GDM1 (cell line): ENCODE results near the gene NCKAP5L.

ENCODE experiments used
- DNase-seq: peaks from one replicate; lab custom pipeline; 2025; lab: John Stamatoyannopoulos, UW

Gene NCKAP5L

DNA sequence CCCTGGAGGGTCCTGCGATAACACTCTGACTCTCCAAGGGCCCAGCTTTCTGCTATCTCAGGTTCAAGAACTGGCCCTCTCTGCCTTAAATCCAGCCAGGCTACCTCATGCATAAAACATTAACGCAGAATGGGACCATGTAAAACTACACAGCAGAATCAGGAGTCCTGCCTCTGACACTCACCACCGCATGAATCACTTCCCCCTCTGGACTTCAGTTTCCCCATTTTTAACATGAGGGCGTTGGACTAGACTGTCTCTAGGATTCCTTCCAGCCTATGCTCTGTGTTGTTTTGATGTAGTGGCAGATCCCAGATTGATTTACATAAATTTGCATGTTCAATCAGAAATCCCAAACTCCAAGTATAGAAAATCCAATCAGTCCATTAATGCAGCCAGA lies 3.3 kb downstream of the NCKAP5L start:
- peak; percentile 57 for DNase-seq

DNA sequence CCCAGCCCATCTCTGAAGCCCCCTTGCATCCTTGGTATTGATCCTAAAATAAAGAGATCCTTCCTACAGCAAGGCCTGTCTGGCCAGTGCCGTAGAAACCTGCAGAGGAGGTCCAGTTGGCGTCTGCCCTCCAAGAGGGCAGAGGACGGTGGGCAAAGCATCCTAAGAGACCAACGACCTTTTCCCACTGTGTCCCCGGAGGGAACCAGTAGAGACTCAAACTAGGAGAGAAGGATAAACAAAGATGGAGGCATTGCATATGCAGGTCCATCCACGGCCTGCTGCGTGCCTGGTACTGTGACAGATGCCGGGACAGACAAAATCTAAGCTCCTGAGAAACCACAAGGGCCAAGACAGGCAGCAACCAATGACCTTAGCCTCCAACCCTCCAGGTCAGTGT lies 3.8 kb downstream of the NCKAP5L start:
- no peak for DNase-seq

DNA sequence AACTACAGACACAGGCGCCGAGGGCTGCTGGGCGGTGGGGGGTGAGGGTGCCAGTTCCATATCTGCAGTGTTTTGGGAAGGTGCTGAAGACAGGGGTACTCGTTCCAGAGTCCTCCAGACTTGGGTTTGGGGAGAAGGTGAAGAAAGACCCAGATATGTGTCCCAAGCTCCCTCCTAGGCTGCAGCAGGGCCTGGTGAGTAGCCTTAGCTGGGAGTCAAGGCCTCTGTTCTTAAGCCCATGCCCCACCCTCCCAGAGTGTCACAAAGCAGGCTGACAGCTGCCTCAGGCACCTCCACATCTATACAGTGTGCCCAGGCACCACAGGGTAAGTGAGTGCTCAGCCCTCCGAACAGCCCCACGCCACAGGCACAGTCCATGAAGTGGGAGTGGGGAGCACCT lies 4.3 kb downstream of the NCKAP5L start:
- no peak for DNase-seq

DNA sequence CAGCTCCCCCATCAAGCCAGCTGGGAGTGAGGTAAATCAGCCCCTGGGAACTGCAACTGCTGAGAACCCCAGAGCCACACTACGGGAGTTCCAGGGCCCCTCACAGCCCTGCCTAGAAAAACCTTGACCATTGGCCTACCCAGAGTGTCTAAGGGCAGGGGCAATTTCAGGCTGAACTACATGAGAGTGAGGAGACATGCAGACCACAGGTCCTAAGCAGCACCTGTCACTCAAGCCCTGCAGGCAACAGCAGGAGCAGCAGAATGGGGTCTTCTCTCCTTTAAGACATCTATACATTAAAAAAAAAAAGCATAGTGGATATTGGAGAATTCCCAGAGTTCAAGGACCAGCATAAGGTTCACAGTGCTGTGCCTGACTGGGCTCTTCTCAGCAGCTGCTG lies 4.9 kb downstream of the NCKAP5L start:
- DNase-seq, result no peak

DNA sequence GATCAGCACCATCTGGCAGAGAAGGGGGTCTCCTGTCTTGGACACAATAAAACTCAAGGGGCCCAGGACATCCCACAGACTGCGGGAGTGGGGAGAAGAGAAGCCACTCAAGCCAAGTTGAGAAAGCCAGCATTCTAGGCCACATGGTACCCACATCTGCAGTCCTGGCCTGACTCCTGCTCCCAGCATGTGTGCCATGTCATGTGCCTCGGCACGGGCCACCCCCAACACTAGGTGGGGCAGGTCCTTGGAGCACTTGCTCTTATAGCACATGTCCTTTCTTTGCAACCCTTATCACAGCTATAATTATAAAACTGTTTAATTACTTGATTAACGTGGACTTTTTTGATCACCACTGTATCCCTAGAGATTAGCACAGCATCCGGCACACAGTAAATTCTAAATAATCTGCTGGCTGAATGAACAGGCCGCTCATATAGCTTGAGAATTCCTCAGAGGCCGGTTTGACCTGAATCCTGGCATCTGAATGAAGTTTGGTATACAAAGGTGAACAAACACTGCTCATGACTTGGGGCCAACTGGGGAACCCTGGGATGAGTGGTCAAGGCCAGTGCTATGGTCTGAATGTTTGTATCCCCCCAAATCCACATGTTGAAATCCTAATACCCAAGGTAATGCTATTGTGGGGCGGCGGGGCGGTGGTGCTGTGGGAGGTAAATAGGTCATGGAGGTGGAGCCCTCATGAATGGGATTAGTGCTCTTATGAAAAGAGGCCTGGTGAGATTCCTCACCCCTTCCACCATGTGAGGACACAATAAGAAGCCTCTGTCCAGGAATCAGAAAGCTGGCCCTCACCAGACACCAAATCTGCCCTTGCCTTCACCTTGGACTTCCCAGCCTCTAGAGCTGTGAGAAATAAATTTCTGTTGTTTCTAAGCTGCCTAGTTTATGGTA lies 6.6 kb downstream of the NCKAP5L start:
- DNase-seq, result no peak

DNA sequence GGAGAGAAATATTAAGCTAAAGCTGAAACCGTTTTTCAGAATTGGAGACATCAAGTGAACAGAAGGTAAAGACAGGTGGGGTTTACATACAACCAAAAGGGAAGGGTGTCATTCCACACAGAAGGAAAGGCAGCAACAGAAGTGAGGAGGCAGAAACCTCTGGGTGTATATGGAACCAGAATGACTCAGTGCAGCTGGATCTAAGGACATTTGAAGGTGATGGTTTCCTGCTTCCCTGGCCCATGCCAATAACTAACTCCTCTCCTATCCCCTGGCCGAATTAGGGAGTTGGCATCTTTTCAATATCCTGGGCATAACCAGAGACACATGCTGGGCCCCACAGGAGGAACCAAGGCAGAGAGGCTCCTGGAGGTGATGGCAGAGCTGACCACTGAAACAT lies 8.4 kb downstream of the NCKAP5L start:
- no peak for DNase-seq

DNA sequence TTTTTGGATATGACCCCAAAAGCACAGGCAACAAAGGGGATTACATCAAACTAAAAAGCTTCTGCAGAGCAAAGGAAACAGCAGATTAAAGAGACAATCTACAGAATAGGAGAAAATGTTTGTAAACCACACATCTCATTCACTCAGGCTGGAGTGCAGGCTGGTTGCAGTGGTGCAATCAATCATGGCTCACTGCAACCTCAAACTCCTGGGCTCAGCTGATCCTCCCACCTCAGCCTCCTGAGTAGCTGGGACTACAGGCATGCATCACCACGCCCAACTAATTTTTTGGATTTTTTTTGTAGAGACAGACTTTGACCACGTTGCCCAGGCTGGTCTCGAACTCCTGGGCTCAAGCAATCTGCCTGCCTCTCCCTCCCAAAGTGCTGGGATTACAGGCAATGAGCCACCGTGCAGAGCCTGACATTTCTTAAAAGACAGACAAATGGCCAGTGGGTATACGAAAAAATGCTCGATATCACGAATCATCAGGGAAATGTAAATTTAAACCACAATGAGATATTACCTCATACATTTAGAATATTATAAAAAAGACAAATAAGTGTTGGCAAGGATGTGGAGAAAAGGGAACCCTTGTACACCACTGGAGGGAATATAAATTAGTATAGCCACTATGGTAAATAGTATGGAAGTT lies 9.8 kb downstream of the NCKAP5L start:
- no peak for DNase-seq

DNA sequence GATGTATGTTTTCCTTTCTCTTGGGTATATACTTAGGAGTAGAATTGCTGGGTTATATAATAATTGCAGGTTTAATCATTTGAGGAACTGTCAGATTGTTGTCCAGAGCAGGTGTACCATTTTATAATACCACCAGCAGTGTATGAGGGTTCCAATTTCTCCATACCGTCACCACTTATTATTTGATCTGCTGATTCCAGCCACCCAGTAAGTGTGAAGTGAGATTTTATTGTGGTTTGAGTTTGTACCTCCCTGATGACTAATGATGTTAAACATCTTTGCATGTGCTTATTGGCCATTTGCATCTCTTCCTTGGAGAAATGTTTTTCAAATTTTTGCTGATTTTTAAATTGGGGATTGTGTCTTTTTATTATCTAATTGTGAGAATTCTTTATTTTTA lies 15.1 kb downstream of the NCKAP5L start:
- no peak for DNase-seq

DNA sequence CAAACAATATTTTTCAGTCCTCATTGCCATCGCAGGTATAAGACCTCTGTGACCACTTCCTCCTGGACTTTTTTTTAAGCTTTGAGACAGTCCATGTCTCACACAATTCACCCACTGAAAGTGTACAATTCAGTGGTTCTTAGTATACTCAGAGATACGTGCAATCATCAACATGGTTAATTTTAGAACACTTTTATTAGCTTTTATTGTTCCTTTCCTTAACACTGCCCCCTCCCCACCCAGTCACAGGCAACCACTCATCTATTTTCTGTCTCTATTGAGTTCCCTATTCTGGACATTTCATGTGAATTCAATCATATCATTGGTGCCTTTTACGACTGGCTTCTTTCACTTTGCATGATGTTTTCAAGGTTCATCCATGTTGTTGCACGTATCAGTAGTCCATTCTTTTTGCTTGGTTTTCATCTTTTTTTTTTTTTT lies 16.2 kb downstream of the NCKAP5L start:
- no peak for DNase-seq

DNA sequence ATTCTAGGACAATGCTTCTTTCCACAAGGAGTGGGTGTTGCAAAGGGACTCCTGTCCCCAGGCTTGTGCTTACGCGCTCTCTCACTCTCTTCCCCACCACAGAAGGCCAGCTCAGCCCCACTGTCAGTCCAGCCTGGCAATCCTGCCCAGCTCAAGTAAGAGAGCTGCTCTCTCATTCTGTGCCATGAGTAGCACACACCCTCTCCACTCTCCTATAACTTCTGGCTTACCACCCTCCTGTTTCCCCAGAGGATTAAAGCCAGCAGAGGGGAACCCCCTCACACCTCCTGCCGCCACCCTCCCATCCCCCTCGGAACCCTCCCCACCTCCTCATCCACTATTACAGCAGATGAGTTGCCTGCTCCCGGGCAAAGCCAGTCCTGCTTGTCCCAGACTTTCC lies 17.1 kb downstream of the NCKAP5L start:
- no peak for DNase-seq

DNA sequence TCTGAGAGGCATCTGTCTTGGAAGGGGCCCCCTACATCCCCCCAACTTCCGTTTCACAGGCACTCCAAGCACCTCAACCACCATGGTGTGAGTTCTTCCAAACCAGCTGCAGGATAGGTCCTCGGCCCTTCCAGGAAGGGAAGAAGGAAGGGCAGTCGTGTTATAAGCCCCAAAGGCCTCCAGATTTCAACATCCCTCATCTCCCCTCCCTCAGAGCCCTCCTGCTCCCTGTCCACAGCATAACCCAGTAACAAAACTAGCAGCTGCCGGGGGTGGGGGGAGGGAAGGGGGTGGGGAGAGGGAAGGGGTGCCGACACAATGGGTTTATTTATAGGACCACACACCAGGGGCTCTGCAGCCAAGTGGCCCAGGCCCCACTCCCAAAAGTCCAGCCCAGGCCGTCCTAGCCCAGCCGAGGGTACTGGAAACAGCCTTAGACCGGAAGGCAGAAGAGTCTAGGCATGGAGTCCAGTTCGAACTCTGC lies 18.3 kb downstream of the NCKAP5L start:
- no peak for DNase-seq

DNA sequence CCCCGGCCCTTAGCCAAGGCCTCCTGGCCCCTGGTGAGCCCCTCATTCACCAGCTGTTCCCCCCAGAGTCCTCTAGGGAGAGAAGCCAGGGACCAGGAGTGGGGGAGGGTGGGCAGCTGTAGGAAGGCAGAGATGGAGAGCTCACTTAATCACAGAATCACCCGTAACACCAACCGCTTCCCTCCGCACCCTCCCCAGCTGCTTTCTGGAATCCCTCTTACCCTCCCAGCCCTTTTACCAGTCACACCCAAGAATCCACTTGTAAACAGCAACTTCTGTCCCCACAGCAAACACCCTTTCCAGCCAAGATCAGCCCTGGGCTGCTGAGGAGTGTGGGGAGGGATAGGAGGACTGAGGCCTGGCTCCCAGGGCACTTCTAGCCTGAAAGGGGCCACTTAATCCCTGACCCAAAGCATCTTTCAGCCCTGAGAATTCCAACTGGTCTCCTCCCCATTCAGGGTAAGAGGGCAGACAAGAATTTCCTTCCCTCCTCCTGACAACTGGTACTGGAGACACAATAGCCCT lies 18.8 kb downstream of the NCKAP5L start:
- DNase-seq, result no peak

DNA sequence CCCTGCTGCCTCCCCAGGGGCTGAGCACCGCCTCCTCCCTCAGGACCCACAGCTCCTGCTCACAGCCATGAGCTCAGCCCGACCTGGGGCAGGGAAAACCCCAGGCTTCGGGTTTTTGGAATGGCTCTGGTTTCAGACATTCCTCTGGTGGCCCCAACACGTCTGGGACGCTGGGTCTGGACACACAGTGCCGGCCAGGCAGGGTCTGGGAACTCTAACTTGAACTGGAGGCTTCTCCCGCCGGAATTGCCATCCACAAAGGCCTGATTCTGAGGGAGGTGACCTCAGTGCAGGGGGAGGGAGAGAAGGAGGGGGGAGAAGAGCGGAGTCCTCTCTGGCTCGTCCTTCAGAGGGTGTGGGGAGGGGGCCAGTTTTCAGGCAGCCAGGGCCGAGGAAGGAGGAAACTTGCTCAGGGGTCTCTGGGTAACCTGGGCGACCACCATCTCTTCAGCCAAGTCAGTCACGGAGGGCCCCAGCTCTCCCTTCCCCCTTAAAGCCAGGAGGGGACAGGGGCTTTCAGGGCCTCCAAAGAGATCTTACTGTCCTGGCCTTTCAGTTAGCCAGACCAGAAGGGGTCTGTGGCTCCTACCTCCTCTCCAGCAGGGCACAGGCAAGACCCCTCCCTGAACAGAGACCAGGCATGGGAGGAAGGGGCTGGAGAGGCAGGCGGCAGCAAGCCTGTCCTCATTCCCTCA lies 19.4 kb downstream of the NCKAP5L start:
- DNase-seq, result no peak

DNA sequence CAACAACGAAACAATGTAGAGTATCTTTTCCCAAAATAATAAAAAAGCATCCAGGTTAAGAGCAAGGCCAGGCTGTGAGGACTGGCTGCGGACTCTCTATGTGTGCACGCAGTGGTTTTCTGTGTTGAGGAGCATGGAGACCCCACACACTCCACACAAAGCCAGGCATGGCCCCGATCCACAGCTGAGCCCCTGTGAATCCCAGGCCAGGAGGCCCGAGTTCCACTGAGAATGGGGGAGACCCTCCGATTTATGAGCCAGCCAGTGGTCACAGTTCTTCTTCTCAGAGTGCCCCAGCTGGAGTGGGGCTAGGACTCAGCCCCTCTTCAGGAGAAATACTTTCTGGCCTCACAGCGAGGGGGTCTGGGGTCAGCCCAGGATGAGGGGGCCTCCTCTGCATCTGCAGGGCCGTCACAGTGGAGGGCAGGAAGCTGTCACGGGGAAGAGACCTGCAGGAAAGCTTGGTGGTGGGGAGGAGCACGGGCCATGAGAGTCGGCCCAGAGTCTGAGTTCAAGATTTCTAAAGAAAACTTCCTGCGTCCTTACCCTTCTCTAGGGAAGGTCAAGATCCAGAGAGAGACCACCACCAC lies 20.1 kb downstream of the NCKAP5L start:
- DNase-seq, result no peak

DNA sequence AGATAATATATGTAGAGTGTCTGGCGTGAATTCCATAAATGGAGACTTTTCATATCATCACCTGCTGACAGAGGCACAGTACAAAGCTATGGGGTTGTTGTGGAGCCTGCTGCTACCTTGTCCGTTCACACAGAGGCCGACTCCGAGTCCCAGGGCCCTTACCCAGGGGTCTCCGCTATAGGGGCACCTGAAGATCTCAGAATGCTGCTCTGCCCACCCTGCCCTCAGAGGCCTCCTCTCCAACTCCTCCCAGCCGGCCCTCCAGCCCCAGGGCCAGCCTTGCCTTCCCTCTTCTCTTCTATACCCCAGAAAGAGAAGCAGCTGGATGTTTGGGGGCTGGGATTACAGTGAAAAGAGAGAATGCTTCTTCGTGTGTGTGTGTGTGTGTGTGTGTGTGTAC lies 21.3 kb downstream of the NCKAP5L start:
- DNase-seq, result no peak

DNA sequence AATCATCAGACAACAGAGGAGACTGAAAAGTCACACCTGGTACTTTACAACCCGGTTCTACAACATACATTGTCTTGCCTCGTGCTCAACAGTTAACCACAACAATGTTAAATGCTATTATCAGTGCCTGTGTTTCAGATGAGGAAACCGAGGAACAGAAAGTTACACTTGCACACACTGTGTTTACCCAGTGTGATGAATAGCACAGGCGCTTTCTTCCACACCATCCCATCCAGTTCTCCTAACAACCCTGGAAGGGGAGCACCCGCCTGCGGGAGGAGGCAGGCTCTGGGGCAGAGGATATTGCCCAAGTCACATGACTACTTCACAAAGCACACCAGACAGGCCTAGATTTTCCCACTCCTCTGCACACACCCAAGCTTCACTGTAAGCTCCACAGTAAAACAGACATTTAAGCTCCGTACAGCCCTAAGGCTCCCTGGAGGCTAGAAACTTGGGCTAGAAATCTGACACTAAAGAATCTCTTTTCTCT lies 21.8 kb downstream of the NCKAP5L start:
- no peak for DNase-seq

DNA sequence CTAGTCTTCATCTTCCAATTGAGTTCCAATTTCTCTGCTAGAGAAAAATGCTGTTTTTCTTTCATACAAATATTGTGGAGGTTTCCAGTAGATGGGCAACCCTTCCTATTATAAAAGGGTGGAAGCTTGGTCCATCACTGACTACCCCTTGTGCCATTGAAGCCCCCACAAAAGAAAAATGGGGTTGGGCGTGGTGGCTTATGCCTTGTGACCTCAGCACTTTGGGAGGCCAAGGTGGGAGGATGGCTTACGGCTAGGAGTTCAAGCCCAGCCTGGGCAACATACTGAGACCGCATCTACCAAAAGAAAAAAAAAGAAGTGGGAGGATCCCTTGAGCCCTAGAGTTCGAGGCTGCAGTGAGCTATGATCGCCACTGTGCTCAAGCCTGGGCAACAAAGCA lies 22.8 kb downstream of the NCKAP5L start:
- no peak for DNase-seq

DNA sequence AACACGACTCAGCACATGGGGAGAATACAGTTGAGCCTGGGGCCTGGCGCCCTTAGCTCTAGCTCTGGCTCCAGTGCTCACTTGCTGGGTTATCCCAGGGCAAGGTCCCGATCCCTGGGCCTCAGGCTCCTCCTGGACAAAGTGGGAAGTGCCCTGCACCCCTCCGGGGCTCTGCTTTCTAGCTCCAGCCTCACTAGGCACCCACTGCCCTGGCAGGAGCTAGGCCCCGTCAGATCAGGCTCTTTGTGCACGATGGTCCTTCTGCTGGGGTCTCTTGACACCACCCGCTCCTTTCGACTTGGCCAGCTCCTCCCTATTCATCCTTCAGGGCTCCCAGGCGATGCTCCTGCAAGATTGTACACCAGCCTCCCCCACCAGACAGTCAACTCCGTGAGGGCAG lies 23.4 kb downstream of the NCKAP5L start:
- DNase-seq, result no peak

DNA sequence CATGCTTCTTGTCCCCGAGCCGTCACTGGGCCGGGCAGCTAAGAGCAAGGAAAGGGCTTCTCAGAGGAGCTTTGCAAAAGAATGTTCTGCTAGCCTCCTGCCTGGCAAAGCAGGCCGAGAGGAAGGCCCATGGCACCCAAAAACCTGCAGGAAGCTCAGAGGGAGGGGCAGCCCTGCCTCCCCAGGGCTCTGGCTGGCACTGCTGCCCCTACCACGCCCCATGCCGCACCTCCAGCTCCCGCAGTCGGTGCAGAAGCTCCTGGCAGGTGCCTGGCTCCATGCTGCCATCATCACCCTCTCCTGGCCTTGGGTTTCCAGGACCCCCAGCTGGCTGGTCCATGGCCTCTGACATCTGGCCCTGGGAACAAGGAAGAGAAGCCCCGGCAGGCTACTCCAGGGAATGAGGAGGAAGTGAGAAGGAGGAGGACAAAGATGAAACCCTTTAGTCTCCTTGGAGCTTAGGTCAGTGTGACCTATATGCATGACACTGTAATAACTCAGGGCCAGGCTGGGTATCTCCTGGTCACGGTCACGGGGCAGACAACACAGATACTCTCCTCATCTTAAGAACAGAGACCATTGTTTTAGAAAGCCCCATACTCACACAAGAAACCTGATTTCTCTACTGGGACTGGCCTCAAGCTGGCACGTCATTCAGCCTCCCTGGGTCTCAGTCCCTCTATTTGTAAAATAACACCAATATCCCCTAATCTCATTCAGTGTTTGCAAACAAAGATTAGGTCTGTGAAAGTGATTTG lies 24.3 kb downstream of the NCKAP5L start:
- DNase-seq, result no peak

DNA sequence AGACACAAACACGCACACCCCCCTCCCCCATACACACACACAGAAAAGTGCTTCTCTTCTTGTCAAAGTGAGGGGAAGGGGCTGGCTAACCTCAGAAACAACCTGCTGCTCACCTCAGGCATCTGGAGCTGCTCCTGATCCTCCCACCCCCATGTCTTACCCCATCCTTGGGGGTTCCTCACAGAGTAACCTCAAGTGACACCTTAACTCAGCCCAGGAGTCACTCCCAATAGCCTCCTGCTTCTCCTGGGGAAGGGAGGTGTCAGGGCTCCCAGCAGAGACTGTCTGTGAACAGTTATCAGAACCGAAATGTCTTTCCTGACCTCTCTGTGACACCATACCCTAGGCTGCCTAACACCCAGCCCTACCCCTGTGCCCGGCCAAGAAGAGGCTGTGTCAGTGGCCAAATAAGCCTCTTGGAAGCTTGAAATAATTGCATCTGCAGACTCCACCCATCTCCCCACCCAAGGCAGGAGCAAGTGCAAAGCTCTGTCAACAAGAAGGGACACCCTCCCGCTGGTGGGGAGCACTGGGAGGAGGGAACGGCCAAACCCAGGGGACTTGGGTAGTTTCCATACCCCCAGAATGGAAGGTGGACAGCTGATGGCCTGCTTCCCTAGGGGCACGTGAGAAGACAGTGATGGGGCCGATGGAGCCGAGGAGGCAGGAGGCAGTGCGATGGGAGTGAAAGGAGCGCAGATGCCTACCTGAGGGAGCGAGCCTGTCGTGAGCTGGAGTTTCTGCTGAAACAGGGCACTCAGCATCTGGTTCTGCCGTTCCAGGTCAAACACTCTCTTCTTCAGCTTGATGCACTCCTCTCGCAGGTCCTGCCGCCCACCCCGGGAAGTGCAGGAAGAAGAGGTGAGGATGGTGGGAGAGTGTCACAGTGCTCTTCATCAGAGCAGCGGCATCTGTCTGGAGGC lies 26.8 kb downstream of the NCKAP5L start:
- no peak for DNase-seq
